ENCODE measurements around the gene CLASP1. TPM values are rescaled to one million over a fixed set of nuclear protein-coding genes. Genes with fewer than 3 reads are reported as not detected.
"Not testable (repeated sequence)": the region's sequence is repeated elsewhere in the genome, so short reads cannot be mapped to it uniquely, and the experiment has no call there.

The CLASP1 gene
- total RNA-seq, 1 donor from 2014 or later: 76.0 TPM

GRCh38 chr2:121663434-121663833 lies 14.2 kb upstream of the CLASP1 start:
- intact Hi-C loops (cut with micrococcal nuclease): no loop called here

GRCh38 chr2:121662656-121663055 lies 13.4 kb upstream of the CLASP1 start:
- intact Hi-C loops (cut with micrococcal nuclease): no loop called here

GRCh38 chr2:121659933-121660332 lies 10.7 kb upstream of the CLASP1 start:
- intact Hi-C loops (cut with micrococcal nuclease): no loop called here

- intact Hi-C loops (cut with micrococcal nuclease): not testable (repeated sequence)
Observed at GRCh38 chr2:121658393-121658792, 9.1 kb upstream of the CLASP1 start.

- intact Hi-C loops (cut with micrococcal nuclease): no loop called here
Observed at GRCh38 chr2:121653035-121653434, 3.8 kb upstream of the CLASP1 start.

- intact Hi-C loops (cut with micrococcal nuclease): loop anchor here (1.0 to 2.0 kb wide), 3 partner anchors 29 to 1892 kb away; partner anchors contain the start of gene PTPN4
Observed at GRCh38 chr2:121650315-121650930, 1.2 kb upstream of the CLASP1 start.

- intact Hi-C loops (cut with micrococcal nuclease): loop anchor here (1.0 to 5.0 kb wide), 9 partner anchors 30 to 1891 kb away; partner anchors contain the start of genes NIFK, PTPN4, RNU4ATAC and TSN
Observed at GRCh38 chr2:121649596-121650314, 493 bp upstream of the CLASP1 start.

GRCh38 chr2:121648206-121649148 lies 785 bp downstream of the CLASP1 start:
- intact Hi-C loops (cut with micrococcal nuclease): loop anchor here (1.0 to 5.0 kb wide), 7 partner anchors 51 to 1431 kb away; partner anchors contain the start of genes NIFK, RNU4ATAC and TSN

- intact Hi-C loops (cut with micrococcal nuclease): loop anchor here (5.0 kb wide), 1 partner anchor 1430 kb away; no protein-coding TSS in a partner anchor
Observed at GRCh38 chr2:121647396-121647795, 1.9 kb downstream of the CLASP1 start.

- intact Hi-C loops (cut with micrococcal nuclease): loop anchor here (5.0 kb wide), 1 partner anchor 1427 kb away; no protein-coding TSS in a partner anchor
Observed at GRCh38 chr2:121644715-121645114, 4.5 kb downstream of the CLASP1 start.

GRCh38 chr2:121643877-121644276 lies 5.4 kb downstream of the CLASP1 start:
- intact Hi-C loops (cut with micrococcal nuclease): no loop called here

- intact Hi-C loops (cut with micrococcal nuclease): no loop called here
Observed at GRCh38 chr2:121640380-121641316, 8.6 kb downstream of the CLASP1 start.

- intact Hi-C loops (cut with micrococcal nuclease): not testable (repeated sequence)
Observed at GRCh38 chr2:121639846-121640245, 9.4 kb downstream of the CLASP1 start.

- intact Hi-C loops (cut with micrococcal nuclease): no loop called here
Observed at GRCh38 chr2:121638333-121638732, 10.9 kb downstream of the CLASP1 start.

GRCh38 chr2:121635371-121635770 lies 13.9 kb downstream of the CLASP1 start:
- intact Hi-C loops (cut with micrococcal nuclease): no loop called here

- intact Hi-C loops (cut with micrococcal nuclease): no loop called here
Observed at GRCh38 chr2:121634354-121635307, 14.6 kb downstream of the CLASP1 start.

GRCh38 chr2:121633463-121633862 lies 15.8 kb downstream of the CLASP1 start:
- intact Hi-C loops (cut with micrococcal nuclease): no loop called here

- intact Hi-C loops (cut with micrococcal nuclease): no loop called here
Observed at GRCh38 chr2:121627525-121628050, 21.7 kb downstream of the CLASP1 start.

All from T-helper 1 cell treated with Interleukin-12 subunit alpha and Interleukin-12 subunit beta and Interleukin-4 antibody, amounts not matched to agents 30 ng/mL and 1 ng/mL, for 36 hours (primary cell).